ENCODE data around the gene B4GALT1. TPM values are rescaled to one million over a fixed set of nuclear protein-coding genes. Genes with fewer than 3 reads are reported as not detected.

Gene B4GALT1
- total RNA-seq, 1 experiment from 2014 or later: 31.4 TPM

DNA sequence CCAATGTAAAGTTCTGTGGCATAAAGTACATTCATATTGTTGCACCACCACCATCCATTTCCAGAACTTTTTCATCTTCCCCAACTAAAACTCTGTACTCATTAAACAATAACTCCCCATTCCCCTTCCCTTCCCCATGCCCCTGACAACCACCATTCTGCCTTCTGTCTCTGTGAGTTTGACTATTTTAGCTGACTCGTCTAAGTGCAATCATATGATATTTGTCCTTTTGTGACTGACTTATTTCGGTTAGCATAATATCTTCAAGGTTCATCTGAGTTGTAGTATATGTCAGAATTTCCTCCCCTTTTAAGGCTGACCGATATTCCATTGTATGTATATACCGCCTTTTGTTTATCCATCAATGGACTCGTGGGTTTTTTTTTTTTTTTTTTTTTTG lies 61.6 kb downstream of the B4GALT1 start (continued):
- no peak for TF ChIP-seq EGR1 (IDR thresholded peaks at IDR 0.05; ENCODE audit: low read depth)

DNA sequence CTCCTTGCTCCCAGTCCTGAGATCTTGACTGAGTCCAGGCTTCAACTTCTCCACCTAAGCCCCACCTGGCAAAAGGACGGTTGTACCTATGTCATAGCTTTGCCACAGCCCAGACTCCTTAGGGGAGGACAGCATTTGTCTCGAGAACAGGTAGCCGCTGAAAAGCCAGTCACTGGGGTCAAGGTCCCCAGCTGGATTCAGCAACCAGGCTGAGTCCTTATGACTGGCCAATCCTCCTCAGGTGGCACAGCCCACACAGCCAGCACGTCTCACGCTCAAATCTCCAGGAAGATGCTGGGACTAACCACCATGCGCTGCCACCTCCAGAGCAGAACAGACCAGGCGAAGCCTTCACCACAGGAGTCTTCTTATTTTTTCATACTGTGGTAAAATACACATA lies 62.7 kb downstream of the B4GALT1 start:
- ChIA-PET CTCF (no interaction called here), RAD21 (ENCODE audit: low non-redundant PET in 1 of 2, low total read pairs in 2 of 2, uncharacterized antibody in 2 of 2, unreplicated experiment in 2 of 2) (no interaction called here), POLR2A (no interaction called here)
- Histone ChIP-seq H3K79me2 (ENCODE audit: insufficient read depth, low read length) (no peaks in the 10 kb centered on the region), H3K4me2 (ENCODE audit: low read length) (no peak overlapping the region), H3K27me3 (ENCODE audit: insufficient read depth, low read length) (no peaks in the 10 kb centered on the region), H3K4me1 (ENCODE audit: control insufficient read depth in 1 of 2, insufficient read depth in 2 of 2, low read length in 2 of 2) (peaks cover 6 to 31% of the 10 kb centered on the region in 2 experiments), H2AFZ (ENCODE audit: low read depth, low read length, poor library complexity, severe bottlenecking) (no peak overlapping the region), H3K27ac (ENCODE audit: low read depth, low read length) (no peak overlapping the region), H3K9me3 (ENCODE audit: control insufficient read depth in 1 of 2, insufficient read depth in 1 of 2, low read depth in 1 of 2, low read length in 2 of 2) (no peaks in the 10 kb centered on the region), H3K36me3 (ENCODE audit: control insufficient read depth in 1 of 2, insufficient read depth in 2 of 2, low read length in 2 of 2) (no peaks in the 10 kb centered on the region), H3K9me2 (ENCODE audit: insufficient read depth) (no peaks in the 10 kb centered on the region), H3K9ac (ENCODE audit: low read length) (no peak overlapping the region), H4K20me1 (ENCODE audit: insufficient read depth) (no peaks in the 10 kb centered on the region), H3K4me3 (replicated peaks in 1 of 2; ENCODE audit: low read depth in 1 of 2, low read length in 2 of 2) (no peak overlapping the region)
- BruUV-seq (replicated peaks): no TSS peak
- ATAC-seq (no peak), DNase-seq (ENCODE audit: low read depth, low spot score) (no peak)
- intact Hi-C loops (cut with micrococcal nuclease): no loop called here
- TF ChIP-seq CBX3 (IDR thresholded peaks at IDR 0.05; ENCODE audit: low read depth) (no peak), FOSL1 (IDR thresholded peaks at IDR 0.05; ENCODE audit: low read depth) (no peak), POLR2A (IDR thresholded peaks at IDR 0.05; ENCODE audit: borderline replicate concordance, extremely low read depth, insufficient read depth, insufficient read length) (no peak), JUND (IDR thresholded peaks at IDR 0.05) (no peak), SP1 (IDR thresholded peaks at IDR 0.05; ENCODE audit: low read depth) (no peak), ZFX (IDR thresholded peaks at IDR 0.05) (no peak), POLR2AphosphoS5 (IDR thresholded peaks at IDR 0.05; ENCODE audit: low read depth, low read length) (no peak), EZH2phosphoT487 (IDR thresholded peaks at IDR 0.05; ENCODE audit: borderline replicate concordance) (no peak), ELF1 (IDR thresholded peaks at IDR 0.05; ENCODE audit: borderline replicate concordance, low read depth) (no peak), RAD21 (IDR thresholded peaks at IDR 0.05; ENCODE audit: low read depth) (no peak), SIN3A (IDR thresholded peaks at IDR 0.05; ENCODE audit: low read depth) (no peak)
- TF ChIP-seq, protein P1, sequence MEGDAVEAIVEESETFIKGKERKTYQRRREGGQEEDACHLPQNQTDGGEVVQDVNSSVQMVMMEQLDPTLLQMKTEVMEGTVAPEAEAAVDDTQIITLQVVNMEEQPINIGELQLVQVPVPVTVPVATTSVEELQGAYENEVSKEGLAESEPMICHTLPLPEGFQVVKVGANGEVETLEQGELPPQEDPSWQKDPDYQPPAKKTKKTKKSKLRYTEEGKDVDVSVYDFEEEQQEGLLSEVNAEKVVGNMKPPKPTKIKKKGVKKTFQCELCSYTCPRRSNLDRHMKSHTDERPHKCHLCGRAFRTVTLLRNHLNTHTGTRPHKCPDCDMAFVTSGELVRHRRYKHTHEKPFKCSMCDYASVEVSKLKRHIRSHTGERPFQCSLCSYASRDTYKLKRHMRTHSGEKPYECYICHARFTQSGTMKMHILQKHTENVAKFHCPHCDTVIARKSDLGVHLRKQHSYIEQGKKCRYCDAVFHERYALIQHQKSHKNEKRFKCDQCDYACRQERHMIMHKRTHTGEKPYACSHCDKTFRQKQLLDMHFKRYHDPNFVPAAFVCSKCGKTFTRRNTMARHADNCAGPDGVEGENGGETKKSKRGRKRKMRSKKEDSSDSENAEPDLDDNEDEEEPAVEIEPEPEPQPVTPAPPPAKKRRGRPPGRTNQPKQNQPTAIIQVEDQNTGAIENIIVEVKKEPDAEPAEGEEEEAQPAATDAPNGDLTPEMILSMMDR (IDR thresholded peaks at IDR 0.05 in 2 of 3, conservative IDR thresholded peaks at IDR 0.05 in 1 of 3; ENCODE audit: borderline replicate concordance in 1 of 3, insufficient read depth in 1 of 3, low read depth in 2 of 3, low read length in 2 of 3): no peak
- TF ChIP-seq, protein P2, sequence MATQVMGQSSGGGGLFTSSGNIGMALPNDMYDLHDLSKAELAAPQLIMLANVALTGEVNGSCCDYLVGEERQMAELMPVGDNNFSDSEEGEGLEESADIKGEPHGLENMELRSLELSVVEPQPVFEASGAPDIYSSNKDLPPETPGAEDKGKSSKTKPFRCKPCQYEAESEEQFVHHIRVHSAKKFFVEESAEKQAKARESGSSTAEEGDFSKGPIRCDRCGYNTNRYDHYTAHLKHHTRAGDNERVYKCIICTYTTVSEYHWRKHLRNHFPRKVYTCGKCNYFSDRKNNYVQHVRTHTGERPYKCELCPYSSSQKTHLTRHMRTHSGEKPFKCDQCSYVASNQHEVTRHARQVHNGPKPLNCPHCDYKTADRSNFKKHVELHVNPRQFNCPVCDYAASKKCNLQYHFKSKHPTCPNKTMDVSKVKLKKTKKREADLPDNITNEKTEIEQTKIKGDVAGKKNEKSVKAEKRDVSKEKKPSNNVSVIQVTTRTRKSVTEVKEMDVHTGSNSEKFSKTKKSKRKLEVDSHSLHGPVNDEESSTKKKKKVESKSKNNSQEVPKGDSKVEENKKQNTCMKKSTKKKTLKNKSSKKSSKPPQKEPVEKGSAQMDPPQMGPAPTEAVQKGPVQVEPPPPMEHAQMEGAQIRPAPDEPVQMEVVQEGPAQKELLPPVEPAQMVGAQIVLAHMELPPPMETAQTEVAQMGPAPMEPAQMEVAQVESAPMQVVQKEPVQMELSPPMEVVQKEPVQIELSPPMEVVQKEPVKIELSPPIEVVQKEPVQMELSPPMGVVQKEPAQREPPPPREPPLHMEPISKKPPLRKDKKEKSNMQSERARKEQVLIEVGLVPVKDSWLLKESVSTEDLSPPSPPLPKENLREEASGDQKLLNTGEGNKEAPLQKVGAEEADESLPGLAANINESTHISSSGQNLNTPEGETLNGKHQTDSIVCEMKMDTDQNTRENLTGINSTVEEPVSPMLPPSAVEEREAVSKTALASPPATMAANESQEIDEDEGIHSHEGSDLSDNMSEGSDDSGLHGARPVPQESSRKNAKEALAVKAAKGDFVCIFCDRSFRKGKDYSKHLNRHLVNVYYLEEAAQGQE (IDR thresholded peaks at IDR 0.05; ENCODE audit: low read depth): no peak

Data from HCT116 (cell line).